HCT116 (cell line): Measurements from ENCODE around the gene TOP2B. TPM values are rescaled to one million over a fixed set of nuclear protein-coding genes. Genes with fewer than 3 reads are reported as not detected.
A peak's percentile ranks its signal among the peaks of the same experiment; 100 is the strongest.

Experiments
- ATAC-seq: fragments of 200-7000 bp; cut with Tn5 transposase; 2 replicates; pipeline ENCODE4 v1.9.1; 2020; ENCODE audit warnings: mild to moderate bottlenecking, moderate library complexity
- BruUV-seq: library from RNA; stranded (reverse); fragments of 400-500 nt; replicated peaks from 2 replicates; lab custom pipeline; 2021; lab: Mats Ljungman, UMichigan
- CTCF ChIA-PET: fragments of 300-600 bp; sonication (Branson Sonifier 250); formaldehyde crosslinking; loops from one replicate; lab custom pipeline; 2021; ENCODE audit warnings: antibody characterized with exemption; lab: Charles Lee
- POLR2A ChIA-PET: fragments of 300-600, 350-600 bp; sonication (Branson Sonifier 250); formaldehyde crosslinking; loops from one replicate; lab custom pipeline; 2021; ENCODE audit warnings: antibody characterized with exemption; lab: Charles Lee
- RAD21 ChIA-PET, 2 experiments: fragments of 300-600 bp; sonication (Branson Sonifier 250); formaldehyde crosslinking; loops; one replicate each; lab custom pipeline; 2023; ENCODE audit warnings: low total read pairs in 2 of 2; ENCODE audit not compliant: uncharacterized antibody in 2 of 2, unreplicated experiment in 2 of 2, low non-redundant PET in 1 of 2; lab: Charles Lee
- DNase-seq: peaks from one replicate; pipeline ENCODE4 v3.0.0-alpha.2; 2010; ENCODE audit warnings: low read depth, low spot score
- H2AFZ ChIP-seq: fragments of 200-600 bp; shearing (Covaris generic), sonication (generic); 2 replicates; pipeline ENCODE4 v1.6.1; 2017; ENCODE audit warnings: low read depth, mixed run types, mixed read lengths, antibody characterized with exemption, low read length; ENCODE audit not compliant: poor library complexity, severe bottlenecking
- H3K27ac ChIP-seq: 2 replicates; pipeline ENCODE4 v1.5.1; 2012; ENCODE audit warnings: low read depth, low read length
- H3K27me3 ChIP-seq: fragments of 200-600 bp; sonication (generic); 2 replicates; pipeline ENCODE4 v1.6.1; 2016; ENCODE audit warnings: mixed run types, low read length, mixed read lengths; ENCODE audit not compliant: insufficient read depth
- H3K36me3 ChIP-seq, 2 experiments: fragments of 200-500 bp in 1 of 2; fragments of 200-600 bp in 1 of 2; sonication (Bioruptor generic) in 1 of 2; sonication (generic) in 1 of 2; 2 replicates each; pipeline versions ENCODE4 v1.5.1 to v1.6.1; 2014 to 2016; ENCODE audit warnings: low read length in 2 of 2, inconsistent platforms in 1 of 2, mixed read lengths in 1 of 2, mixed run types in 1 of 2; ENCODE audit not compliant: insufficient read depth in 2 of 2, control insufficient read depth in 1 of 2
- H3K4me1 ChIP-seq, 2 experiments: fragments of 200-600 bp in 1 of 2; sonication (generic) in 1 of 2; 2 replicates each; pipeline versions ENCODE4 v1.5.1 to v1.6.1; 2012 to 2017; ENCODE audit warnings: low read length in 2 of 2, inconsistent platforms in 1 of 2, mild to moderate bottlenecking in 1 of 2, mixed read lengths in 1 of 2, mixed run types in 1 of 2, moderate library complexity in 1 of 2; ENCODE audit not compliant: insufficient read depth in 2 of 2, control insufficient read depth in 1 of 2
- H3K4me2 ChIP-seq: fragments of 200-600 bp; sonication (generic); 2 replicates; pipeline ENCODE4 v1.6.1; 2017; ENCODE audit warnings: mixed run types, low read length, mixed read lengths
- H3K4me3 ChIP-seq, 2 experiments: fragments of 200-600 bp in 1 of 2; sonication (generic) in 1 of 2; replicated peaks in 1 of 2; 2 replicates each; pipeline ENCODE4 v1.5.1; 2011 to 2016; ENCODE audit warnings: low read length in 2 of 2, control low read depth in 1 of 2, low read depth in 1 of 2, mild to moderate bottlenecking in 1 of 2, mixed read lengths in 1 of 2, mixed run types in 1 of 2
- H3K79me2 ChIP-seq: fragments of 200-600 bp; sonication (generic); 2 replicates; pipeline ENCODE4 v1.6.1; 2017; ENCODE audit warnings: mild to moderate bottlenecking, mixed run types, low read length, moderate library complexity, mixed read lengths; ENCODE audit not compliant: insufficient read depth
- H3K9ac ChIP-seq: fragments of 200-600 bp; sonication (generic); 2 replicates; pipeline ENCODE4 v1.6.1; 2016; ENCODE audit warnings: low read length, mixed read lengths
- H3K9me2 ChIP-seq: fragments of 200-600 bp; sonication (generic), shearing (Covaris generic); 2 replicates; pipeline ENCODE4 v1.6.1; 2017; ENCODE audit warnings: mixed run types, mild to moderate bottlenecking, moderate library complexity; ENCODE audit not compliant: insufficient read depth
- H3K9me3 ChIP-seq, 2 experiments: fragments of 200-500 bp in 1 of 2; fragments of 200-600 bp in 1 of 2; sonication (Bioruptor generic) in 1 of 2; sonication (generic) in 1 of 2; 2 replicates each; pipeline ENCODE4 v1.6.1; 2014 to 2017; ENCODE audit warnings: low read length in 2 of 2, mixed read lengths in 2 of 2, inconsistent platforms in 1 of 2, low read depth in 1 of 2, mild to moderate bottlenecking in 1 of 2, mixed run types in 1 of 2, moderate library complexity in 1 of 2; ENCODE audit not compliant: control insufficient read depth in 1 of 2, insufficient read depth in 1 of 2
- H4K20me1 ChIP-seq: fragments of 200-600 bp; sonication (generic), shearing (Covaris generic); 2 replicates; pipeline ENCODE4 v1.6.1; 2017; ENCODE audit warnings: mixed run types, mild to moderate bottlenecking, moderate library complexity; ENCODE audit not compliant: insufficient read depth
- EGR1 ChIP-seq: IDR thresholded peaks from 2 replicates; pipeline ENCODE4 v1.6.1; 2012; ENCODE audit warnings: low read depth
- ELF1 ChIP-seq: IDR thresholded peaks from 2 replicates; pipeline ENCODE4 v1.6.1; 2012; ENCODE audit warnings: low read depth, borderline replicate concordance
- EZH2 ChIP-seq: fragments of 200-600 bp; sonication (generic); IDR thresholded peaks from 2 replicates; pipeline ENCODE4 v1.6.1; 2017; ENCODE audit warnings: antibody characterized with exemption, mixed run types
- EZH2phosphoT487 ChIP-seq: fragments of 200-600 bp; IDR thresholded peaks from 2 replicates; pipeline ENCODE4 v1.6.1; 2018; ENCODE audit warnings: antibody characterized with exemption, borderline replicate concordance
- FOSL1 ChIP-seq: IDR thresholded peaks from 2 replicates; pipeline ENCODE4 v1.6.1; 2012; ENCODE audit warnings: low read depth
- JUND ChIP-seq: IDR thresholded peaks from 2 replicates; pipeline ENCODE4 v1.6.1; 2012
- MAX ChIP-seq: IDR thresholded peaks from 2 replicates; pipeline ENCODE4 v1.6.1; 2012
- POLR2A ChIP-seq: IDR thresholded peaks from 2 replicates; pipeline ENCODE4 v1.7.0; 2011; ENCODE audit warnings: borderline replicate concordance; ENCODE audit not compliant: insufficient read depth, insufficient read length; ENCODE audit errors: extremely low read depth
- POLR2AphosphoS5 ChIP-seq: IDR thresholded peaks from 2 replicates; pipeline ENCODE4 v1.6.1; 2011; ENCODE audit warnings: mild to moderate bottlenecking, low read depth, low read length, moderate library complexity
- RAD21 ChIP-seq: IDR thresholded peaks from 2 replicates; pipeline ENCODE4 v1.6.1; 2012; ENCODE audit warnings: low read depth, mild to moderate bottlenecking
- SIN3A ChIP-seq: IDR thresholded peaks from 2 replicates; pipeline ENCODE4 v1.6.1; 2012; ENCODE audit warnings: low read depth
- SP1 ChIP-seq: IDR thresholded peaks from 2 replicates; pipeline ENCODE4 v1.6.1; 2012; ENCODE audit warnings: low read depth
- TCF7L2 ChIP-seq: IDR thresholded peaks from 2 replicates; pipeline ENCODE4 v1.7.0; 2011; ENCODE audit warnings: borderline replicate concordance, inconsistent platforms; ENCODE audit not compliant: insufficient read depth, insufficient read length; ENCODE audit errors: extremely low read depth
- YY1 ChIP-seq: IDR thresholded peaks from 2 replicates; pipeline ENCODE4 v1.6.1; 2011; ENCODE audit warnings: low read length, low read depth, moderate library complexity, mild to moderate bottlenecking; ENCODE audit not compliant: insufficient replicate concordance; ENCODE audit errors: extremely low read depth
- ZFX ChIP-seq: fragments of 450-650 bp; IDR thresholded peaks from 2 replicates; pipeline ENCODE4 v1.6.1; 2017
- intact Hi-C: fragments of 100-400 bp; cut with micrococcal nuclease; formaldehyde crosslinking; loops from 2 replicates; pipeline ENCODE4 v1.10.0; 2022
- total RNA-seq: library from RNA; stranded (reverse); gene quantifications from one replicate; pipeline ENCODE4 v1.2.1, GENCODE V29; 2021; ENCODE audit not compliant: unreplicated experiment
- TF ChIP-seq, protein P1 (sequence below), 3 experiments: fragments of 200-600 bp in 1 of 3; sonication (generic) in 1 of 3; IDR thresholded peaks in 2 of 3; conservative IDR thresholded peaks in 1 of 3; 2 replicates each; pipeline ENCODE4 v1.5.1; 2012 to 2017; ENCODE audit warnings: low read depth in 2 of 3, low read length in 2 of 3, antibody characterized with exemption in 1 of 3, borderline replicate concordance in 1 of 3, control low read depth in 1 of 3, mild to moderate bottlenecking in 1 of 3, mixed read lengths in 1 of 3, mixed run types in 1 of 3, moderate library complexity in 1 of 3; ENCODE audit not compliant: insufficient read depth in 1 of 3

TOP2B gene
- total RNA-seq, 1 experiment from 2014 or later, result 101 TPM

DNA sequence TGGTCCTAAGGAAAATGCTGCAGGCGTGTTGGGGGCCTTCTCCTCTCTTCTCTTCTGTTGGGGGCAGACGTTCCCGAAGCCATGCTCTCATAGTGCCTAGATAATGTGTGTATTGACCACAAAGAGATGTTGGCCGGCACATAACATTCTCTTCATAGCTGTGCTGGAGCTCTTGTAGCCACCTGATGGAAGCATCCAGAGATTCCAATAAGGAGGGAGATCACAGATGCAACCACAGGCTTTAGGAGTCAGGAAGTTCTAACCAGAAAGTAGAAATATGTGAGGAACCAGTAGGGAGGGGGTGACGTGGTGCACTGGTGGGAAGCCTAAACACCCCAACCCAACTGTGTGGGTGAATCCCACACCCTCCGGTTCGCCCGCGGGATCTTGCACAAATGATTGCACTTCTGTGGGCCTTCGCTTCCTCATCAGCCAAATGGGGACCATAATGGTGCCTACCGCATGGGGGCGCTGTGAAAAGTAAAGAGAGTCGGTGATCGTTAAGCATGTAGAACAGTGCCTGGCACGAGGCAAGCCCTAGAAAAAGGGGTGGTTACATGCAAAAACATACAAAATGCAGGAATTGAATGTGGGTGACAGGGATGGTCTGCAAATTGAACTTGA lies 87.8 kb downstream of the TOP2B start:
- Histone ChIP-seq H3K79me2 (no peaks in the 10 kb centered on the region), H3K9ac (no peak overlapping the region), H4K20me1 (no peaks in the 10 kb centered on the region), H3K9me3 (no peaks in the 10 kb centered on the region), H3K27ac (no peak overlapping the region), H3K4me1 (peaks cover 0 to 2% of the 10 kb centered on the region in 2 experiments; a peak in 1 of 4 replicates), H3K27me3 (0 out of 2 replicates have a peak, but pooled peaks cover 3% of the 10 kb centered on the region), H3K9me2 (no peaks in the 10 kb centered on the region), H3K4me2 (no peak overlapping the region), H3K4me3 (no peak overlapping the region), H2AFZ (no peak overlapping the region), H3K36me3 (no peaks in the 10 kb centered on the region)
- RAD21 ChIA-PET, result no interaction called here
- no TSS peak for BruUV-seq
- CTCF ChIA-PET, result no interaction called here
- DNase-seq (no peak), ATAC-seq (peak; percentile 50; the same call in 1 of the 2 replicates)
- intact Hi-C loops, result no loop called here
- POLR2A ChIA-PET, result no interaction called here
- TF ChIP-seq MAX, result no peak
- TF ChIP-seq, protein P1, sequence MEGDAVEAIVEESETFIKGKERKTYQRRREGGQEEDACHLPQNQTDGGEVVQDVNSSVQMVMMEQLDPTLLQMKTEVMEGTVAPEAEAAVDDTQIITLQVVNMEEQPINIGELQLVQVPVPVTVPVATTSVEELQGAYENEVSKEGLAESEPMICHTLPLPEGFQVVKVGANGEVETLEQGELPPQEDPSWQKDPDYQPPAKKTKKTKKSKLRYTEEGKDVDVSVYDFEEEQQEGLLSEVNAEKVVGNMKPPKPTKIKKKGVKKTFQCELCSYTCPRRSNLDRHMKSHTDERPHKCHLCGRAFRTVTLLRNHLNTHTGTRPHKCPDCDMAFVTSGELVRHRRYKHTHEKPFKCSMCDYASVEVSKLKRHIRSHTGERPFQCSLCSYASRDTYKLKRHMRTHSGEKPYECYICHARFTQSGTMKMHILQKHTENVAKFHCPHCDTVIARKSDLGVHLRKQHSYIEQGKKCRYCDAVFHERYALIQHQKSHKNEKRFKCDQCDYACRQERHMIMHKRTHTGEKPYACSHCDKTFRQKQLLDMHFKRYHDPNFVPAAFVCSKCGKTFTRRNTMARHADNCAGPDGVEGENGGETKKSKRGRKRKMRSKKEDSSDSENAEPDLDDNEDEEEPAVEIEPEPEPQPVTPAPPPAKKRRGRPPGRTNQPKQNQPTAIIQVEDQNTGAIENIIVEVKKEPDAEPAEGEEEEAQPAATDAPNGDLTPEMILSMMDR (IDR thresholded peaks at IDR 0.05 in 2 of 3, conservative IDR thresholded peaks at IDR 0.05 in 1 of 3; ENCODE audit: borderline replicate concordance in 1 of 3, insufficient read depth in 1 of 3, low read depth in 2 of 3, low read length in 2 of 3), result peak in 2 of 3 experiments; percentile 46 to 52; a peak in 4 of 6 replicates

DNA sequence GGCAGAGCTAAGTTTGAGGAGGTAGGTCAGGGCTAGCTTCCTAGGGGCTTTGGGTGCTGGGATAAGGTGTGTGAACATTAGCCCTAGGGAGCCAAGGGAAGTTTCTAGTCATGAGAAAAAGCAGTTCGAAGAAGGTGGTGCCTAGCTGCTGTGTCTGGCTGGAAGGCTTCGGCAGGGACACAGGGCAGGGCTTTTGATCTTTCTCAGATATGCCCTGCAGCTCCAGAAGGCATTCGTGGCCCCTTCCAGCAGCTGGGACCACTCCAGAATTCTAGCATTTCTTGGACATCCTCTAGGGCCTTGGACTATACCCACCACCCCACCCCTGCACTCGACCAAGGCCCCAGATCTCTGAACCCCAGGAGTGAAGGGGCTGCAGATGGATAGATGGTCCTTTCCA lies 88.6 kb downstream of the TOP2B start:
- ATAC-seq (no peak), DNase-seq (no peak)
- intact Hi-C loops, result no loop called here
- no peak overlapping the region for H3K9ac ChIP-seq
- no peaks in the 10 kb centered on the region for H3K4me1 ChIP-seq
- POLR2A ChIA-PET, result no interaction called here
- no peak overlapping the region for H3K27ac ChIP-seq
- no peak for TF ChIP-seq ELF1
- TF ChIP-seq POLR2AphosphoS5, result no peak
- TF ChIP-seq ZFX, result no peak
- no peak for TF ChIP-seq YY1
- no peak for TF ChIP-seq EGR1
- TF ChIP-seq MAX, result no peak
- TF ChIP-seq EZH2, result no peak
- TF ChIP-seq TCF7L2, result no peak
- no peak for TF ChIP-seq SIN3A
- TF ChIP-seq JUND, result no peak
- no peak for TF ChIP-seq POLR2A
- no peak for TF ChIP-seq EZH2phosphoT487
- no peak for TF ChIP-seq FOSL1
- TF ChIP-seq SP1, result no peak
- no peak for TF ChIP-seq RAD21
- H3K4me2 ChIP-seq, result no peak overlapping the region
- CTCF ChIA-PET, result no interaction called here
- no peak overlapping the region for H3K4me3 ChIP-seq
- BruUV-seq, result no TSS peak
- H3K9me3 ChIP-seq, result no peaks in the 10 kb centered on the region
- H3K36me3 ChIP-seq, result no peaks in the 10 kb centered on the region
- H3K9me2 ChIP-seq, result no peaks in the 10 kb centered on the region
- no peaks in the 10 kb centered on the region for H3K79me2 ChIP-seq
- no peaks in the 10 kb centered on the region for H4K20me1 ChIP-seq
- RAD21 ChIA-PET, result interaction anchor here in 1 of 2 experiments (0.5 kb wide), 1 partner anchor 95 kb away, joined by 4 read pairs; no protein-coding TSS in a partner anchor
- H2AFZ ChIP-seq, result no peak overlapping the region
- H3K27me3 ChIP-seq, result 0 out of 2 replicates have a peak, but pooled peaks cover 3% of the 10 kb centered on the region
